Hepatic stellate cell (primary cell): ENCODE data around the gene BTBD3.

Experiments
- DNase-seq: peaks from one replicate; pipeline ENCODE4 v3.0.0; 2011; ENCODE audit warnings: low spot score

The BTBD3 gene

DNA sequence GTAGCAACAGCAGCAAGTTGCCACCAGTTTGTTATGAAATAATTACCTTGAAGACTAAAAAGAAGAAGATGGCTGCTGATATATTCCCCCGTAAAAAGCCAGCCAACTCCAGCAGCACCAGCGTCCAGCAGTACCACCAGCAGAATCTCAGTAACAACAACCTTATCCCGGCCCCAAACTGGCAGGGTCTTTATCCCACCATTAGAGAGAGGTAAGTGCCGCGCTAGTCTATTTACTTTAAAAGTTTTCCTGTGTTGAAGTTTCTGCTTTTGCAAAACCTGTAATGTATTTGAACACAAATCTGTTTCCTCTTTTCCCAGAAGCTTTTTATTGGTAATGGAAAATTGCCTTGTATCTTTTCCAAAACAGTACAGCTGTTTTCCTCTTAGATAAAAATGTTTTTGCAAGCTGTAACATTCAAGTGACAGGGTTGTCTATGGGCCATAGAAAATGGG lies 725 bp downstream of the BTBD3 start:
- DNase-seq: no peak

DNA sequence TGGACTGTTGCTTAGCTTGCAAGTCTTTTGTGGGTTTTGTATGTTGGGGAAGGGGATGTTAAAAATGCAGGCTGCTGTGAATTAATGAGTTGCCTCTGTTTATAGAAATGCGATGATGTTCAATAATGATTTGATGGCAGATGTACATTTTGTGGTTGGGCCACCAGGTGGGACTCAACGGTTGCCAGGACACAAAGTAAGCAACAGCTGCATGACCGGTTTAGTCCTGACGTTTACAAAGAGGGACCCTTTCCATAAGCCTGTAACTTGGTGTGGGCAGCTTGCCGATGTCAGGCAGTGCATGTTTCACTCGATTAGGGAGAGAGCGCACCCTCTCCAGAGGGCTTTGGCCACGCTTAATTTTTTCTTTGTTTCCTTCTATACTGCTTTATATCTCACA lies 1.3 kb downstream of the BTBD3 start:
- no peak for DNase-seq

DNA sequence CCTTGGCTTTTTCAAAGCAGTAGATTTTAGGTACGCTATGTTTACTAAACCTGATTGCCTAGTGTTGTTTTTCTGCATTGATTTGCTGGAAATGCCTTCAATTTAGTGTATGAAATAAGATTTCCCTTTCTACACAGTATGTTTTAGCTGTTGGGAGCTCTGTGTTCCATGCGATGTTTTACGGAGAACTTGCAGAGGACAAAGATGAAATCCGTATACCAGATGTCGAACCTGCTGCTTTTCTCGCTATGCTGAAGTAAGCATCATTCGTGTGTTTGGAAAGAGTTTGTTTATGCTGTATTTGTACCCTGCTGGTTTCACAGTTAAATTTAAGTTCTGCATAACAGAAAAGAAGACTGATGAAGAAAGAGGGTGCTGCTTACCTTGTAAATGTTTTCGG lies 1.9 kb downstream of the BTBD3 start:
- no peak for DNase-seq

DNA sequence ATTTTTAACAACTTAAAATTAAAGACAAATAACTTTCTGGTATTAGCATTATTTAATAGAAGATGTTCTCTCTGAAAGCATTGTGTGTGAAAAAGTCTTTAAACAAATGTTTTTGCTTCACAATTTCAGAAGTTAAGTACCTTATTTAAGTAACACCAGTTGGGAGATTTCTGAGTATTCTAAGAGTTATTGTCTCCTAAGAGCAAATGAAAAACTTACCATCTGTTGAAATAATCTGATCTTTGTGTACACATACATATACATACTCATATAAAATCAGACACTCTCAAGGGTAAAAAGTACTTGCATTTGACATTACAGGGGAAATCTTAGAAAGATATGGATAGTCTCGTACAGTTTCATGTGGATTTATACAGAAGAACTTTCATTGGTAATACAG lies 2.4 kb downstream of the BTBD3 start:
- DNase-seq: no peak

DNA sequence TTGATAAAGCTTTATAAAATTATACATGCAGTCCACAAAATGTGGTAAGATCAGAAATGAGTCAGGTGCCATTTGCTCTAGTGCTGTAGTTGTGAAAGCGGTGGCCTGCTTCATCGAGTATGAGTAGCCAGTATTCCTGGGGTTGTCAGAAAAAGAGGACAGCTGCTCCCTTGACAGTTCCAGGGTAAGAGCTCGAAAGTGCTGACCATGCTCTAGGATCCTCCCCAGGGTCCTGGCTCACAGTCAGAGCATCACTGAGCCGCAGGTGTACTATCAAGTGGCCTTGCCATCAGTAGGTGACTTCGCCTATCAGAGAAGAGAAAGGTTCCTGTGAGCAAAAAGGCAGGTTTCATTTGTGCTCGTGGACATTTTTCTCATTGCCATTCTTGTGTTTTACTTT lies 3.6 kb downstream of the BTBD3 start:
- no peak for DNase-seq

DNA sequence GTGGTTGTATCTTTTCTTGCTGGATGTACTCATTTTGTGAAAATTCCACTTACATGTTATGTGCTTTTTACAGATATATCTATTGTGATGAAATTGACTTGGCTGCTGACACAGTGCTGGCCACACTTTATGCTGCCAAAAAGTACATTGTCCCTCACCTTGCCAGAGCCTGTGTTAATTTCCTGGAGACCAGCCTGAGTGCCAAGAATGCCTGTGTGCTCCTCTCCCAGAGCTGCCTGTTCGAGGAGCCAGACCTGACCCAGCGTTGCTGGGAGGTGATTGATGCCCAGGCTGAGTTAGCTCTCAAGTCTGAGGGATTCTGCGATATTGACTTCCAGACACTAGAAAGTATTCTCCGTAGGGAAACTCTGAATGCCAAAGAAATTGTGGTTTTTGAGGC lies 4.9 kb downstream of the BTBD3 start:
- DNase-seq: no peak

DNA sequence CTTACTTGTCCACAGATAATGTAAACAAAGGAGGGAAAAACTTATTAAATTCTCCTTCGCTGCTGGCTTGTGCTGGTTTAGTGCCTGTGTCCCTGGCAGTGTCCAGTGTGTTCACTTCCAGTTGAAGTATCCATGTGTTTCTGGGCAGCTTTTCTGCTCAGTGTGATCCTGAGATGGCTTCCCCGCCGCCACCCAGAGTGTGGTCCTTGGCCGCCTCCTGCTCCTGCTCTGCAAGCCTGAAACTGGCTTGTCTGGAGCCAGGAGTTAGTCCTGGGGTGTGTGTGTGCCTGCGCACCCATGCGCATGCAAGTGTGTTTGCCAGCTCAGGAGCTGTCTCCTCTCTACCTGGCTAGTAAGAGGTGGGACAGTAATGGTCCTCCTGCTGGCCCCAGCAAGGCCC lies 7.2 kb downstream of the BTBD3 start:
- no peak for DNase-seq

DNA sequence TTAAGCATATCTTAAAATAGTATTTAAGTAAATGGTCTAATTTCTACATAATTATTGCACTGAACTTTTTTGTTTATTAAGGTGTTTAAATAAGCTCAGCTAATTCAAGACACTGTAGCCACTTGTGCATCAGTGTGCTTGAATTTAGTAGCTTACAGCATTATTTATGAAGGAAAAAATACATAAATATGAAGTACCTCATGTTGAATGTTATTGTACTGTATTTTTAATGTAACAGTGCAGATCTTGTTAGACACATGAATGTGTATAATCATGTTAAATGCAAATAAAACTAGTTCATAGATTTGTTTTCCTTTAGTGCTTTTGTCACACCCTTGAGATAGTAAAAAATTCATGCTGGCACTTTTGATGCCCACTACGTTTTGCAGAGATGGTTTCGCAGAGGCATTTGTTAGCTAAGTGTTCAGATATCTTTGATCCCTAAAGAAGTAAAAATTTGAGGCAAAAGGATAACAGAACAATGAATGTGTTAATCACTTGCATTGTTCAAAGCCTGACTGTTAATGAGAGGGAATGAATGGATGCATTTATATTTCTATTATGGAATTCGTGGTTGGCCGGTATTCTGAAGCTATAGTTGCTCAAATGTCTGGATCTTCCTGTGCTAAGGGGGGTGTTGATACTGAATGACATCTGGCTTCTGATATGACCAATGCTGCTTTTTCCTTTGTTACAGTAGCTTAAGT lies 8.8 kb downstream of the BTBD3 start:
- no peak for DNase-seq

DNA sequence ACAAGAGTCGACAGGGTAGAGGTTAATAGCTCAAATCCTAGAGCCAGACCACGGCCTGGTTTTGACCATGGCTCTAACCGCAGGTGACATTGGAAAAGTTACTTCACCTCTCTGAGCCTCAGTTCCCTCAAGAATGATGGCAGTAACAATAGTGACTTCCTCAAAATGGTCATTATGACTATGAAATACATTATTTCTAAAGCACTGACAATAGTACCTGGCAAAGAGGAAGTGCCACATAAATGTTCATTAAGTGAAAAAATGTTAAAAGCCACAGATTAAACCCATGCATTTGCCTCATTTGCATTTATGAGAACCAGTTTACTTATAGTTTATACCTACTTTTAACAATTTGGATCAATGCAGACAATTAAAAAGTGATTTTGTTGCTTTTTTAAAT lies 12.3 kb downstream of the BTBD3 start:
- no peak for DNase-seq

DNA sequence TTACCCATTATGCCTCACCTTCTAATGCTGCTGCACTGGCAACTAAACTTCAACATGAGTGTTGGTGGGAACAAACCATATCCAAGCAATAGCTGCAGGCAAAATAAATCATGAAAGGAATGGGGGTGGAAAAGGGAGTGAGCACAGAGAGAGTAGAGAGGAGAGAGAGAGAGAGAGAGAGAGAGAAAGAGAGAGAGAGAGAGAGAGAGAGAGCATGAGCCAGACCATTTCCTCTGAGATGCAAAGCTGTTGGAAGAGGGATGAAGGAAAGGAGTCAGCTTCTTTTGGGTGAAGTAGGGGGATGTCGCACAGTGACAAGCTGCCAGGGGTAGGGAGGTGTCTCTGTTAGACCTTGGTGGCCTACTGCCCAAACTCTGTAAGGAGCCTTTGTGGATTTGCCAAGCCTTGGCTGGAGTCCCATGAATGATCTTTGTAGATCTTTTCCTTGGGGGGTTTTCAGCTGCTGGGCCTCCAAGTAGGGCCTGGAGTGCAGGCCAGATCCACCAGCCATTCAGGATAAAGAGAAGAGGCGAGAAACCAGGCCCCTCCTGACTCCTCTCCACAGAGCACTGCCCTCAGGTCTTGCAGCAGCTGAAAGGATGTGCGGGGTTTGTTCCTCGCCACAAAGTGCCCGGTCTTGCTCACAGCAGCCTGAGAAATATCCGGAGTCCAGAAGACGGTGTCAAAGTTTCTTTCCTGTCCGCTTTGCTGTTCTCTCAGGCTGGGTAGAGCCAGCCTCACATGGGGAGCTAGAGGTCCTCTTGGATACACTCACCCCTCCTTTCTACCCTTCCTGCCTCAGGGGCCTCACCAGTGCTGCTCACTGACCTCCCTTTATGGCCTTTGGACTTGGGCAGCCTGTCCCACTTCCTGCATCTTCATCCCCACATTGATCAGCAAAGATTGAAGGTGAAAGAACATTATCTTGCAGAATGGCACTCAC lies 17.8 kb downstream of the BTBD3 start:
- no peak for DNase-seq

DNA sequence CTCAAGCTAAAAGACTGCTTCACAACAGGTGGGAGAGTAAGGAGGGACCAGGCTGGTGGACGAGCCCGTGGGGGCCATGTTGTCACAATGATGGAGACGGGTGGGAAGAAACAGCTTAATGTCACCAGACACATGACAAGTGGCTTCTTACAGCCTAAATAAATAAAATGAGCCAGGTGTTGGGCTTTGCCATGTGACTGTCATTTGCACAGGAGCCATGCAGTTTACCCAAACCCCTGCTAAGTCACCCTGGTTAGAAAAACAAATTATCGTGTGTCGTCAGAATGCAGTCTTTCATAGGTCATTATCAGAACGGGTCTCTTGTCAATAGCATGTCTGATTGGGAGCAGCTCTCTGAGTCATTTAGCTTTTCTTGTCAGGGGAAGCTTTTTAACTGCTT lies 18.5 kb downstream of the BTBD3 start:
- DNase-seq: no peak

DNA sequence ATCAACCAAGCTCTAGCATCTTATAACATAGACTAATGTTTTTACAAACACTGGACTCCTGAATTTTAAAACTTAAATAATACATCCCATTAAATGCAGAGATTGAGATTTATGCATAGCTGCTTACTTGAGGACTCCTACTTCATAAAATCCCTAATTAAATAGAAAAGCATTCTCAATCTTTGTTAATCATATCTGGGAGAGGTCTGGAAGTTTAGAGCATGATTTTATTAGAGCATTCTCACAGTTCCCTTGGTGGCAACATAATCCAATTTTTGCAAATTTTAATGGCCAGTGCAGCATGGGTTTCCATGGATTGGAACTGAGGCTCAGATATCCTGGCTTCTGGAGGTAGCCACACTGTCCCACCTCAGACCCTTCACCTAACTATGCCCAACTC lies 19.5 kb downstream of the BTBD3 start:
- no peak for DNase-seq

DNA sequence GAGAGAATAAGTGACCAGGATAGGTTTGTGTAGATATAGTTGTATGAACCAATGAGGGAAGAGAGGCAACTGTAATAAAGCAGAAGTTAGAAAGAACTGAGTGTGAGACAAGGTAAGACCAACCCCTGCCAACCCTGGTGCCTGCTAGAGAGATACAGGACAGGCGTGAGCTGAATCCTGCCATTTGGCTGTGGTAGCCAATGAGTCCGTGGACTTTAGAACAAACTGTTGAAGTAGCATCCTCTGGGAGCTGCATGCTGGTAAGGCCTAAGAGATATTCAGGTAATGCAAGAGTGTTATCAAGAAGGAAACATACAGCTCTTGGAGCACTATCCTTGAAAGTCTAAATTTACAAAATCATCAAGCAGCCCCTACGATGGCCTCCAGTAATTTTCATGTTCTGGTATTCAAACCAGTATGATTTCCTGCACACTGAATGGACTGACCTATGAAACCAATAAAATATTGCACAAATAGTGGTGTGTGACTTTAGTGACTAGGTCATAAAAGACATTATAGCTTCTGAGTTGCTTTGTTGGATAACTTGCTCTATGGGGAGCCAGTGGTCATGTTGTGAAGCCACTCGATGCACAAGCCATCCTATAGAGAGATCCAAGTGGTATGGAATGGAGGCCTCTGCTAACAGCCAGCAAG lies 24.0 kb downstream of the BTBD3 start:
- DNase-seq: no peak

DNA sequence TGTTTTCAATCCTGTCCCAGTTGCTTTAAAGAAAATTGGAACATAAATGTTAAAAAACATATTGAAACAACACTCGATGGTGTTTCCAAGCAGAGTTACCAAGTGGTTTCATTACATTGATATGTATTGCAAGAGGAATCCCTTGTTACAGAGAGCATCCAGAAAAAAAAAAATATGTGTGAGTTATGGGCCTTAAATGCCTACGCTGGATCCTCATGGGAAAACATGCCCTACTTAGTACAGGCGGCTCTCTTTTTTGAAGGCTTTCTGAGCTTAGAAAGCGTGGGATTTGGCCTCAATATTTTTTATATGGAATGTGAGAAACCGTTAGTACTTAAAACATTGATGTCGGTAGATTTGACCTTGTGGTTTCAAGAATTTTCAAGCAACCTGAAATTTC lies 26.1 kb downstream of the BTBD3 start:
- no peak for DNase-seq

DNA sequence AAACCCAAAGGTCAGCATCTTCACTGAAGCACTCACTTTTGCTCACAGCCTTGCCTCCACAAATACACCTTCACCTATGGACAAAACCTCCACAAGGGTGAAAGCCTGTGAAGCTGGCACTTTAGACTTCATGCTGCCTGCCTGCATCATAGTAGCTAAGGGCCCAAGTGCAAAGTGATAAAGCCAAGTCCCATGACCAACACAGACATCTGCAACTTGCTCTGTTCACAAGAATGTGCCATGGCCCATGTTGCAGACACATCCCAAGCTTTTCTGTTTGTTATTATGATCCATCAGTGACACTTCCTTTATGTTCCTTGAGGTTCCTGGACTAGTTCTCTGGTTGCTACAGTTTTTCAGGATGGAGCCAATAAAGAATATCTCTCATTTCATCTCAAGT lies 31.1 kb downstream of the BTBD3 start:
- no peak for DNase-seq

DNA sequence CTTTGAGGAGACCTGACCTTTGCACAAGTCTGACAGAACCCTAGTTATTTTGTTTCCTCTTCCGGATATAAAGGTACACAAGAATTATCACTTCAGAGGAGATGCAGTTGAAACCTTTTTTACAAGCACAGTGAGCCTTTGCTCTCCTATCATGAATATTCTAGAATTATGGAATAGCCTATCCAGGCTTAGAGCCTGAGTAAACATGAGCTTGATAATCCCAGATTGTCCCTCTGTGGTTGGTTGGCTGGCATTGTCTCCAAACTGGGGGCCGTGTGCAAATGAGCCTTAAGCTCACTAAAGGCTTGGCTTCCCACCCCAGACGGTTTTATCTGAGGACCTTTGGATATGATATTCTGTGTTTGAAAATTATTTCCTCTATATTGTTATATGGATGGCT lies 32.0 kb downstream of the BTBD3 start:
- DNase-seq: no peak

DNA sequence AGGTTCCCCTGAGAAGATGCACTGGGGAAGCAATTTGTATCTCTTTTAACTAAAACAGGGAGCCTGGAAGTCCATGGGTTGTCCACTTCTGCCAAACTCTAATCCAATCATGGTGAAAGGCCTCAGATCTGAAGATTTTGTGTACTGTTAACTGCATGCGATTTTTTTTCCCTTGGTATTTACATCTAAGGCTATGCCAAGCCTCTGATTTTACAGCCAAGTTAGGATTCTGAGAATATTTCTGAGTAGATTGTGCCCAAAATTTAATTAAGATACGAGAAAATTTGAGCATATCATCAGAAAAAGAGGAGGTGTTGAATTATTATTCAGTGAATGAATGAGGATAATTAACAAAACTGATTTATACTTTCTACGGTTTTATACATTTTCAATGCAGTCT lies 34.0 kb downstream of the BTBD3 start:
- no peak for DNase-seq

DNA sequence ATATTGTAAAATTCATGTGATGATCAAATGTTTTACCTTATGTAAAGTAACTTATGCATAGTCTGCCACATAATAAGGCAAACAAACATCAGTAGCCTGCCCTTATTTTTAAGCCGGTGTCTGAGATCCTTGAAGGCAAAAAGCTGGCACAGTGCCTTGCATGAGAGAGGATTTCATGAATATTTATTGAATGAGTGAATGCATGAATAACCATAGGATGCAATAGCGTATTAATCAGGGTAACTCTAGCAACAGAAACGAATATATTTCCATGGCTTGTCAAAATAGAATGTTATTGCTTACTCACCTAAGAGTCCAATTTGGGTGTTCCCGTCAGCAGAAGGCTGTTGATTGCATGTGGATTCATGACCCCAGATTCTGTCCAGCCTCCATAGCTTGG lies 34.9 kb downstream of the BTBD3 start:
- DNase-seq: no peak

DNA sequence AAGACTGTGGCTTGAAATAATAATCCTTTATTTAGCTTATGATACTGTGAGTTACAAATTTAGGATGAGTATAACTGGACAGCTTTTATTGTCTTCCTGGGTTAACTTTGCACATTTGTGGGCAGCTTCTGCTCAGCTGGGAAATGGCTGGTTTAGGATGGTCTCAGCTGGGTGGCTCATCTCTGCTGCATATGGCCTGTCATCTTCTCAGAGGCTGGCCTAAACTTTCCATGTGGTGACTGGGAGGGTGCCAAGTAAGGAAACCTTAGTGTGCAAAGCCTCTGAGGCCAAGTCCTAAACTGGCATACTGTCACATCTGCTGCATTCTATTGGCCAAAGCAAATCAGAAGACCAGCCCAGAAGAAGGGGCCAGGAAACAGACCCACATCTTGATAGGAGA lies 40.2 kb downstream of the BTBD3 start:
- DNase-seq: no peak

DNA sequence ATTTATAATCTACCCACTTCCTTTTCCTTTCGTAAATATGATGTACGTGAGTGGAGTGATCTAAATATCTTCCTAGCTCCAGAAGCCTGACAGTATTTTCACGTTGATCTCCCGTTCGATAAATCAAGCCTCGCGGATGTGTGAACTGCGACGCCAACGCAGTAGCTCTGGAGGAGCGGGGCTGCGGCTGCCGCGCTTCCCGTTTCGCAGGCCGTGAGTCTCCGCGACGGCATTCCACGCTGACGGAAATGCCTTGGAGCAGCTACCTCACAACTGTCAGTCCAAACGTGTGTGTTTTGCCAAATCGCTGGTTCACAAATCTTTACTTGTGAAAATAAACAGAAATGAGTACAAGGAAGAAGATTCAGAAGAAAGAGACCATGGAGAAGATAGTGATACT lies 41.2 kb downstream of the BTBD3 start:
- DNase-seq: no peak

DNA sequence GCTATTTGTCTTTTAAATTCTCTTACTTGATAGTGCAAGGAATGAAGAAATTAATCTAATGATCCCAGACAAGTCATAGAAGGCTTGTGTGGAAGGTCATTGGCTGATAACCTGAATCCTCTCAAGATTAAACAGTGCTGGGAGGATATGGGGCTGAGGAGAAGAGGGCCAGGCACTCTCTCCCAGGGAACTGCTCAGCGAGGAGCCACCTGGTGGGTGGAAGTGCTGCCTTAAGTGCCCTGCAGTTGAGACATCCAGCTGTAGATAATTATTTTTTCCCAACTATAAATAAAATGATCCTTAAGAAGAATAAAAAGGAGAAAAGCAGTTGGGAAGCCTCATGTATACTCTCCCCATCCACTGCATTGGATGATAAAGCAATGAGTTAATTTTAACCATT lies 47.9 kb downstream of the BTBD3 start:
- DNase-seq: no peak

DNA sequence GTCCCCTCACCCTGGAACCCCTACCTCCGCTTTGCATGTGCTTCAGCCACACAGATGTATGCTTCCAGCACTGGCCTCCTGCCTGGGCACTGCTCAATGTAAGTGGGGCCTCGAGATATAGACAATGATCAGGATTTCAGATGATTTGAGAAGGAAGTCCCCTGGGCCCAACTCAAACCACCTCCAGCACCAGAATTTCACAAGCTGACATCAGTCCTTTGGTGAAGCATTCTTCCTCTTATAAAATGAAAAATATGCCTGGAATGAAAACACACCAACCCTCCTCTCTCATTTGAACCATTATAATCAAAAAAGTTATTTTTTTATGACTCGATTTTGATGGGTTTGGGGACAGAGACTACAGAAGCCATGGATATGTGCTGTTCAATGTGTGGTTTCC lies 48.5 kb downstream of the BTBD3 start:
- DNase-seq: no peak

DNA sequence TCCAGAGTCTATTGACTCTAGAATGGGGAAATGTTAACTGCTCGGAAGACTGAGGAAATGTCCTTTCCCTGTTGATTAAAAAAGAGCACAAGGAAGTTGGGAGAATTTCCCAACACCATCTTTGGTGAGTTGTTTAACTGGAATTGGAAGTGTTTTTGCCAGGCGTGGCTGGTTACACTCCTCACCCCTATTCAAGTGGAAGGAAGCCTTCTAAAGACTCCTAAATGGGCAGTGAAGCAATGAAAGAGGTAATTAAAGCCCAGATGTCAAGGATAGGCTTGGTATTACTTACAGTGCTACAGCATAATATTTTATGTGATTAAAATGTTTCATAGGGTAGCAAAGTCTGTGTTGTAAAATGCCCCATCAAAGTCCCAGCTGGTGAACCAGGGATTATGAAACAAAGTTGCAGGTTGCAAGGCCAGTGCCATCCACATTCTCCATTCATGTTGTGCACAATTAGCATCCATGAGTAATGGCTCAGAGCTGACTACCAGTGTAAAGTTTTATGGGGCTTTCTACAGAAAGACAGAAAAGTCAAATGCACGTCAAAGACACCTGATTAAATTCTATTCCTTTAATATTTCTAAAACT lies 52.6 kb downstream of the BTBD3 start:
- no peak for DNase-seq
